ENCODE data around the gene PNKD.

DNA sequence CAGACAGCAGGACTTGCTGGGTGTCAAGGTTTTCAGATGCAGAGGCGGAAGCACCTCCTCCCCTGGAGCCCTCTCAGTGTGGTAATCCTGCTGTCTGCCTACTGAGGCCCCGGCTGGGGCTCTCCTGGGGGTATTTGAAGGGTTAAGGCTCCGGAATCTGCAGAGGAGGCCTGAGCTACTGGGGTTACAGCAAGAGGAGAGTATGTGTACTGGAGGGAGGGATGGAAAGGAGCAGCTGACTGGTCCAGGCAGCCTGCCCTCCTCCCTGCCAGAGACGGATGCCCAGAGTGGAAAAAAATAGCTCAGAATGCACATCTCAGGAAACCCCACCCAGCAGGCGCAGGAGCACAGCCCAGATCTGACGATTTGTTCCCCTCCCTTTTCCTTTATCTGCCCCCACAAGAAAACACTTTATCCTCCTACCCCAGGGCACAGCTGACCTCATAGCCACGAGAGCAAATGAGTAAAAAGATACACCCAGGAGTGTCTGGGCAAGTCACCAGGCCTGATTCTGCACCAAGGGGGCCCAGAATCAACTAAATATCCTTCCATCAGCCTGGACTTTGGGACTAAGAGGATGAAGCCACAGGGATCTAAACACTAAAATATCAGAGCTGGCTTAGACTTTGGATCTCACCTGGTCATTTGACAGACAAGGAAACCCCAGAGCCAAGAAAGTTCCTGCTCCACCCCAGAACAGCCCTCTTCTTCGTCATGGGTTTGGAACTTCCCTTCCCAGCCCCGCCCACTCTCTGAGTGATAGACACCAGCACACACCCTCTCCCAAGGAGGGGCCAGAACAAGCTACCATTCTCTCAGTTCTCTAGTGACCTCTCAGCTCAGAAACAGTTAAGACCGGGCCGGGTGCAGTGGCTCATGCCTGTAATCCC, 16.5 kb downstream of the PNKD start:
- TF ChIP-seq, protein P1, sequence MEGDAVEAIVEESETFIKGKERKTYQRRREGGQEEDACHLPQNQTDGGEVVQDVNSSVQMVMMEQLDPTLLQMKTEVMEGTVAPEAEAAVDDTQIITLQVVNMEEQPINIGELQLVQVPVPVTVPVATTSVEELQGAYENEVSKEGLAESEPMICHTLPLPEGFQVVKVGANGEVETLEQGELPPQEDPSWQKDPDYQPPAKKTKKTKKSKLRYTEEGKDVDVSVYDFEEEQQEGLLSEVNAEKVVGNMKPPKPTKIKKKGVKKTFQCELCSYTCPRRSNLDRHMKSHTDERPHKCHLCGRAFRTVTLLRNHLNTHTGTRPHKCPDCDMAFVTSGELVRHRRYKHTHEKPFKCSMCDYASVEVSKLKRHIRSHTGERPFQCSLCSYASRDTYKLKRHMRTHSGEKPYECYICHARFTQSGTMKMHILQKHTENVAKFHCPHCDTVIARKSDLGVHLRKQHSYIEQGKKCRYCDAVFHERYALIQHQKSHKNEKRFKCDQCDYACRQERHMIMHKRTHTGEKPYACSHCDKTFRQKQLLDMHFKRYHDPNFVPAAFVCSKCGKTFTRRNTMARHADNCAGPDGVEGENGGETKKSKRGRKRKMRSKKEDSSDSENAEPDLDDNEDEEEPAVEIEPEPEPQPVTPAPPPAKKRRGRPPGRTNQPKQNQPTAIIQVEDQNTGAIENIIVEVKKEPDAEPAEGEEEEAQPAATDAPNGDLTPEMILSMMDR (IDR thresholded peaks at IDR 0.05), result no peak
- TF ChIP-seq EZH2 (IDR thresholded peaks at IDR 0.05), result no peak

Data from neural progenitor cell (in vitro differentiated cells).